ENCODE results near the gene VASP. TPM values are rescaled to one million over a fixed set of nuclear protein-coding genes. Genes with fewer than 3 reads are reported as not detected.

Gene VASP
- total RNA-seq, 4 donors from 2014 or later, result 39.2 to 82.9 (median 52.7) TPM

GRCh38 chr19:45529420-45529785 lies 22.1 kb downstream of the VASP start:
- WGBS, 2 donors, result 26 to 27% methylated on average over 10 to 11 of the region's 14 CpGs
- intact Hi-C loops (cut with DNase I), result loop anchor here (10.0 kb wide), 1 partner anchor 115 kb away; no protein-coding TSS in a partner anchor

DNA sequence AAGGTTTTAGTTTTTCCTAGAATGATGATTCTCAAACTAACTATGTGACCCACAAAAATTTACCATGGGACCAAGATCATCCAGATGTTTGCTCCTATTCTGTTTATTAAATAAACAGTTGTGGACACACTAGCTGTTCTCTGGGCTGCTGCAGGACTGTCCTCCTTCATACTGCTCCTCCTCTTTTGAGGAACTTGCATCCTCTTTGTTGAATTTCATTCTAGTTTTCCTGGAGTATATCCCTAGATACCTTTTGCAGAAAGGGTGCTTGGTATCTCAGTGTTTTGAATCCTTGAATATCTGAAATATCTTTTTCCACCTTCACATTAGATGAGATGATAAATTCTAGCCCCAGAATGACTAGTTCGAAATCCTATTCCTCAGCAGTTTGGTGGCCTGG lies 24.1 kb downstream of the VASP start:
- H3K4me3 ChIP-seq, result no peak overlapping the region
- H3K36me3 ChIP-seq, result peaks cover 0 to 8% (median 0%) of the 10 kb centered on the region in 3 donors
- peaks cover 19 to 25% (median 22%) of the 10 kb centered on the region in 3 donors for H3K4me1 ChIP-seq
- H3K27me3 ChIP-seq, result peaks cover 0 to 9% (median 0%) of the 10 kb centered on the region in 4 donors
- WGBS, 2 donors, result 91 to 94% methylated on average over 1 of the region's 1 CpG
- TF ChIP-seq POLR2A (IDR thresholded peaks at IDR 0.05) (no peak), CTCF (IDR thresholded peaks at IDR 0.05) (no peak)
- peaks cover 0 to 4% (median 0%) of the 10 kb centered on the region in 3 donors for H3K9me3 ChIP-seq
- intact Hi-C loops (cut with DNase I), result no loop called here
- no peak for DNase-seq
- H3K27ac ChIP-seq, result no peak overlapping the region

More at GRCh38 chr19:45529420-45529785, 22.1 kb downstream of the VASP start:
- Histone ChIP-seq H3K27ac (peak overlapping the region in 2 of 4 donors; percentile 59 to 79), H3K27me3 (peaks cover 0 to 9% (median 0%) of the 10 kb centered on the region in 4 donors), H3K9me3 (peaks cover 0 to 4% (median 0%) of the 10 kb centered on the region in 3 donors), H3K36me3 (peaks cover 0 to 28% (median 13%) of the 10 kb centered on the region in 3 donors), H3K4me3 (peak overlapping the region; percentile 31 to 65 (median 50)), H3K4me1 (peaks cover 19 to 37% (median 27%) of the 10 kb centered on the region in 3 donors)
- TF ChIP-seq CTCF (IDR thresholded peaks at IDR 0.05) (no peak), POLR2A (IDR thresholded peaks at IDR 0.05) (no peak)
- DNase-seq, result no peak

DNA sequence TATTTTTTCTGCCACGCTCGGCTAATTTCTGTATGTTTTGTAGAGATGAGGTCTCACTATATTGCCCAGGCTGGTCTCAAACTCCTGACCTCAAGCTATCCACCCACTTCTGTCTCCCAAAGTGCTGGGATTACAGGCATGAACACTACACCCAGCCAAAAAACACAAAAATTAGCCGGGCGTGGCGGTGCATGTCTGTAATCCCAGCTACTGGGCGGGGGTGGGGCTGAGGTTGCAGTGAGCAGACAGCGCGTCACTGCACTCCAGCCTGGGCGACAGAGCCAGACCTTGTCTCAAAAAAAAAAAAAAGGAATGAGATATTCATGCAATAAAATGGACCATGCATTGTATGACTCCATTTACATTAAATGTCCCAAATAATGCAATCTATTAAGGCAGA lies 32.2 kb downstream of the VASP start:
- no peaks in the 10 kb centered on the region for H3K36me3 ChIP-seq
- intact Hi-C loops (cut with DNase I), result no loop called here
- no peaks in the 10 kb centered on the region for H3K27me3 ChIP-seq
- H3K4me3 ChIP-seq, result no peak overlapping the region
- H3K9me3 ChIP-seq, result no peaks in the 10 kb centered on the region
- H3K27ac ChIP-seq, result peak overlapping the region in 1 of 4 donors; percentile 0
- H3K4me1 ChIP-seq, result peaks cover 0 to 45% (median 16%) of the 10 kb centered on the region in 3 donors
- WGBS, 2 donors, result 42 to 47% methylated on average over 6 to 9 of the region's 9 CpGs
- no peak for DNase-seq
- TF ChIP-seq POLR2A (IDR thresholded peaks at IDR 0.05) (no peak), CTCF (IDR thresholded peaks at IDR 0.05) (no peak)

- intact Hi-C loops (cut with DNase I), result no loop called here
- TF ChIP-seq CTCF (IDR thresholded peaks at IDR 0.05) (no peak), POLR2A (IDR thresholded peaks at IDR 0.05) (no peak)
- WGBS, 2 donors, result 45 to 53% methylated on average over 5 to 7 of the region's 7 CpGs
- Histone ChIP-seq H3K27ac (peak overlapping the region in 3 of 4 donors; percentile 17 to 48 (median 44)), H3K4me3 (no peak overlapping the region), H3K36me3 (no peaks in the 10 kb centered on the region), H3K27me3 (no peaks in the 10 kb centered on the region), H3K9me3 (no peaks in the 10 kb centered on the region), H3K4me1 (peaks cover 0 to 52% (median 16%) of the 10 kb centered on the region in 3 donors)
- DNase-seq, result no peak
Observed at GRCh38 chr19:45542234-45542668, 35.0 kb downstream of the VASP start.

- Histone ChIP-seq H3K27ac (peak overlapping the region in 3 of 4 donors; percentile 59 to 78 (median 67)), H3K36me3 (no peaks in the 10 kb centered on the region), H3K27me3 (no peaks in the 10 kb centered on the region), H3K4me1 (peaks cover 0 to 69% (median 14%) of the 10 kb centered on the region in 3 donors), H3K4me3 (no peak overlapping the region), H3K9me3 (no peaks in the 10 kb centered on the region)
- DNase-seq, result no peak
- 87 to 88% methylated on average over 10 of the region's 10 CpGs for WGBS, 2 donors
- intact Hi-C loops (cut with DNase I), result no loop called here
- no peak for TF ChIP-seq CTCF (IDR thresholded peaks at IDR 0.05)
- TF ChIP-seq POLR2A (IDR thresholded peaks at IDR 0.05), result no peak
Observed at GRCh38 chr19:45547211-45547770, 40.0 kb downstream of the VASP start.

Data from esophagus squamous epithelium (tissue), 5 donors.